ENCODE measurements around the gene SLC25A43.

DNA sequence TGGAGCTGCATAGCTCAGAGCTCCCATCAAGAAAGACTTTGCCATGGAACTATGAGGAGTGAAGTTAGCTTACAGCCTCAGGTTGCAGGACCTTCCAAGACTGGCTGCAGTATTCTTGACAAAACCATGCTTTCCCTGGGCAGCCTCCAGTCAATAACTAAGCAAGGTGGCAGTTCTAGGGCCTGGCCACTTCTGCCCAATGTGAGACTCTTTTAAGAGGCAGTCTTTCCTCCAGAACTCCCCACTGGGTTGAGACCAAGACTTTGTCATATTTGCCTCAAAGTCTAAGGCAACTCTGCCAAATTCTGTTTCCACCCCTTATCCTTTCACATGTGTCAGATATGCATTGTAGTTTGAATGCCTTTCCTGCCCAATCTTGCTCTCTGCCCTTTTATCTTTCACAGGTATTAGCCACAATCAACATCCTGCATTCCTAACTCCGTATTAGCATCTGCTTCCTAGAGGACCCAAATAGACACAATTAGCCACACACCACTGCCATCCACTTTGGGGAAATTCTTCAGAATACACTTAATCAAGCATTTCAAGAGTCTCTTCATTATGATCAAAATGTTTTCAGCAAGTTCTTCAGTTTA, 17.7 kb upstream of the SLC25A43 start:
- TF ChIP-seq, protein P1, sequence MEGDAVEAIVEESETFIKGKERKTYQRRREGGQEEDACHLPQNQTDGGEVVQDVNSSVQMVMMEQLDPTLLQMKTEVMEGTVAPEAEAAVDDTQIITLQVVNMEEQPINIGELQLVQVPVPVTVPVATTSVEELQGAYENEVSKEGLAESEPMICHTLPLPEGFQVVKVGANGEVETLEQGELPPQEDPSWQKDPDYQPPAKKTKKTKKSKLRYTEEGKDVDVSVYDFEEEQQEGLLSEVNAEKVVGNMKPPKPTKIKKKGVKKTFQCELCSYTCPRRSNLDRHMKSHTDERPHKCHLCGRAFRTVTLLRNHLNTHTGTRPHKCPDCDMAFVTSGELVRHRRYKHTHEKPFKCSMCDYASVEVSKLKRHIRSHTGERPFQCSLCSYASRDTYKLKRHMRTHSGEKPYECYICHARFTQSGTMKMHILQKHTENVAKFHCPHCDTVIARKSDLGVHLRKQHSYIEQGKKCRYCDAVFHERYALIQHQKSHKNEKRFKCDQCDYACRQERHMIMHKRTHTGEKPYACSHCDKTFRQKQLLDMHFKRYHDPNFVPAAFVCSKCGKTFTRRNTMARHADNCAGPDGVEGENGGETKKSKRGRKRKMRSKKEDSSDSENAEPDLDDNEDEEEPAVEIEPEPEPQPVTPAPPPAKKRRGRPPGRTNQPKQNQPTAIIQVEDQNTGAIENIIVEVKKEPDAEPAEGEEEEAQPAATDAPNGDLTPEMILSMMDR (IDR thresholded peaks at IDR 0.05): no peak
- no peak for TF ChIP-seq POLR2AphosphoS5 (IDR thresholded peaks at IDR 0.05)

All from gastroesophageal sphincter (tissue), 3 donors.